Measurements from ENCODE around the gene TCAIM. TPM values are rescaled to one million over a fixed set of nuclear protein-coding genes. Genes with fewer than 3 reads are reported as not detected.

Gene TCAIM
- total and polyA plus RNA-seq, 9 of the 15 experiments (the other 6 are each of a cell fraction or from before 2014, with no cell fraction given): 19.7 to 53.3 (median 36.9) TPM

DNA sequence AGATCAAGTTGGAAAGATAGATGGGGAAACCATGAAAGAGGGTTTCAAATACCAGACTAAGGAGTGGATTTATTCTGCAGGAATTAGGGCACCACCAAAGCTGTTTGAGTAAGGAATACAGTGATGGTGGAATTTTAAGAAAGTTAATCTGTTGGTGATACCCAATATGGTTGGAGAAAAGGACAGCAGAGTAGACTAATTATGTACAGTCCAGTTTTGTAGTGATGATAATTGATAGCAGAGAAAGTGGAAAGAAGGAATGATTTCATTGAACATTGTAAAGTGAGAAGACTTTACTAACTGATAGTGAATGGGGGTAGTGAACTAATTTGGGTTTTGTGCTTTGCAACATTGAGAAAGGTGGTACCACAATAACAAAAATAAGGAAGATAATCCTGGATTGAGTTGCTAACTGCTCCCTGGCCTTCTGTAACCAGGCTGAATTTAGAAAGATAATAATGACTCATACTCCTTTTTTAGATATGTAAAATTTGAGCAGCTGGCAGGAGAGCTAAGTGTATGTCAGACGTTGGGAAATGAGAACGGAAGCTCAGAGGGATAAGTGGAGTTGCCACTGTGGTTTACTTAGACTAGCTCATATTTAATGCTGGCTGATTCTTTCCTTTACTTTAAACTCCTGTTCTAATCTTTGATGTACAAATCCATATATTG lies 16.9 kb downstream of the TCAIM start (continued):
- TF ChIP-seq, protein P1, sequence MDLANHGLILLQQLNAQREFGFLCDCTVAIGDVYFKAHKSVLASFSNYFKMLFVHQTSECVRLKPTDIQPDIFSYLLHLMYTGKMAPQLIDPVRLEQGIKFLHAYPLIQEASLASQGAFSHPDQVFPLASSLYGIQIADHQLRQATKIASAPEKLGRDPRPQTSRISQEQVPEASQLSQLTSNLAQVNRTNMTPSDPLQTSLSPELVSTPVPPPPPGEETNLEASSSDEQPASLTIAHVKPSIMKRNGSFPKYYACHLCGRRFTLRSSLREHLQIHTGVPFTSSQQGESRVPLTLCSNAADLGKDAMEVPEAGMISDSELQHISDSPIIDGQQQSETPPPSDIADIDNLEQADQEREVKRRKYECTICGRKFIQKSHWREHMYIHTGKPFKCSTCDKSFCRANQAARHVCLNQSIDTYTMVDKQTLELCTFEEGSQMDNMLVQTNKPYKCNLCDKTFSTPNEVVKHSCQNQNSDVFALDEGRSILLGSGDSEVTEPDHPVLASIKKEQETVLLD (IDR thresholded peaks at IDR 0.05): no peak
- no peak for TF ChIP-seq GABPB2 (CRISPR knock-in tag; conservative IDR thresholded peaks at IDR 0.05)
- TF ChIP-seq NBN (IDR thresholded peaks at IDR 0.05; ENCODE audit: low read depth): no peak
- no peak for TF ChIP-seq E2F1 (CRISPR knock-in tag; IDR thresholded peaks at IDR 0.05)
- TF ChIP-seq, protein P2, sequence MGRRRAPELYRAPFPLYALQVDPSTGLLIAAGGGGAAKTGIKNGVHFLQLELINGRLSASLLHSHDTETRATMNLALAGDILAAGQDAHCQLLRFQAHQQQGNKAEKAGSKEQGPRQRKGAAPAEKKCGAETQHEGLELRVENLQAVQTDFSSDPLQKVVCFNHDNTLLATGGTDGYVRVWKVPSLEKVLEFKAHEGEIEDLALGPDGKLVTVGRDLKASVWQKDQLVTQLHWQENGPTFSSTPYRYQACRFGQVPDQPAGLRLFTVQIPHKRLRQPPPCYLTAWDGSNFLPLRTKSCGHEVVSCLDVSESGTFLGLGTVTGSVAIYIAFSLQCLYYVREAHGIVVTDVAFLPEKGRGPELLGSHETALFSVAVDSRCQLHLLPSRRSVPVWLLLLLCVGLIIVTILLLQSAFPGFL (CRISPR knock-in tag; IDR thresholded peaks at IDR 0.05): no peak
- TF ChIP-seq, protein P3, sequence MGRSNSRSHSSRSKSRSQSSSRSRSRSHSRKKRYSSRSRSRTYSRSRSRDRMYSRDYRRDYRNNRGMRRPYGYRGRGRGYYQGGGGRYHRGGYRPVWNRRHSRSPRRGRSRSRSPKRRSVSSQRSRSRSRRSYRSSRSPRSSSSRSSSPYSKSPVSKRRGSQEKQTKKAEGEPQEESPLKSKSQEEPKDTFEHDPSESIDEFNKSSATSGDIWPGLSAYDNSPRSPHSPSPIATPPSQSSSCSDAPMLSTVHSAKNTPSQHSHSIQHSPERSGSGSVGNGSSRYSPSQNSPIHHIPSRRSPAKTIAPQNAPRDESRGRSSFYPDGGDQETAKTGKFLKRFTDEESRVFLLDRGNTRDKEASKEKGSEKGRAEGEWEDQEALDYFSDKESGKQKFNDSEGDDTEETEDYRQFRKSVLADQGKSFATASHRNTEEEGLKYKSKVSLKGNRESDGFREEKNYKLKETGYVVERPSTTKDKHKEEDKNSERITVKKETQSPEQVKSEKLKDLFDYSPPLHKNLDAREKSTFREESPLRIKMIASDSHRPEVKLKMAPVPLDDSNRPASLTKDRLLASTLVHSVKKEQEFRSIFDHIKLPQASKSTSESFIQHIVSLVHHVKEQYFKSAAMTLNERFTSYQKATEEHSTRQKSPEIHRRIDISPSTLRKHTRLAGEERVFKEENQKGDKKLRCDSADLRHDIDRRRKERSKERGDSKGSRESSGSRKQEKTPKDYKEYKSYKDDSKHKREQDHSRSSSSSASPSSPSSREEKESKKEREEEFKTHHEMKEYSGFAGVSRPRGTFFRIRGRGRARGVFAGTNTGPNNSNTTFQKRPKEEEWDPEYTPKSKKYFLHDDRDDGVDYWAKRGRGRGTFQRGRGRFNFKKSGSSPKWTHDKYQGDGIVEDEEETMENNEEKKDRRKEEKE (IDR thresholded peaks at IDR 0.05; ENCODE audit: borderline replicate concordance in 1 of 2, control insufficient read depth in 1 of 2, low read depth in 2 of 2, low read length in 1 of 2): no peak
- no peak for TF ChIP-seq NR2F6 (CRISPR knock-in tag; IDR thresholded peaks at IDR 0.05)
- TF ChIP-seq CREB1 (IDR thresholded peaks at IDR 0.05): no peak
- no peak for TF ChIP-seq CREB1 (CRISPR knock-in tag; IDR thresholded peaks at IDR 0.05)
- TF ChIP-seq, protein P4, sequence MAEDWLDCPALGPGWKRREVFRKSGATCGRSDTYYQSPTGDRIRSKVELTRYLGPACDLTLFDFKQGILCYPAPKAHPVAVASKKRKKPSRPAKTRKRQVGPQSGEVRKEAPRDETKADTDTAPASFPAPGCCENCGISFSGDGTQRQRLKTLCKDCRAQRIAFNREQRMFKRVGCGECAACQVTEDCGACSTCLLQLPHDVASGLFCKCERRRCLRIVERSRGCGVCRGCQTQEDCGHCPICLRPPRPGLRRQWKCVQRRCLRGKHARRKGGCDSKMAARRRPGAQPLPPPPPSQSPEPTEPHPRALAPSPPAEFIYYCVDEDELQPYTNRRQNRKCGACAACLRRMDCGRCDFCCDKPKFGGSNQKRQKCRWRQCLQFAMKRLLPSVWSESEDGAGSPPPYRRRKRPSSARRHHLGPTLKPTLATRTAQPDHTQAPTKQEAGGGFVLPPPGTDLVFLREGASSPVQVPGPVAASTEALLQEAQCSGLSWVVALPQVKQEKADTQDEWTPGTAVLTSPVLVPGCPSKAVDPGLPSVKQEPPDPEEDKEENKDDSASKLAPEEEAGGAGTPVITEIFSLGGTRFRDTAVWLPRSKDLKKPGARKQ (CRISPR knock-in tag; IDR thresholded peaks at IDR 0.05): no peak
- no peak for TF ChIP-seq ZNF740 (CRISPR knock-in tag; IDR thresholded peaks at IDR 0.05)
- no peak for TF ChIP-seq ZNF740 (tag; IDR thresholded peaks at IDR 0.05)
- TF ChIP-seq E2F4 (CRISPR knock-in tag; IDR thresholded peaks at IDR 0.05; ENCODE audit: low read depth): no peak
- TF ChIP-seq CXXC5 (CRISPR knock-in tag; IDR thresholded peaks at IDR 0.05): no peak
- no peak for TF ChIP-seq C11orf30 (IDR thresholded peaks at IDR 0.05; ENCODE audit: low read depth)

All from K562 (cell line).